IPS-NIHi7 (cell line): ENCODE results near the gene SEC11A.
"Not testable (repeated sequence)": the region's sequence is repeated elsewhere in the genome, so short reads cannot be mapped to it uniquely, and the experiment has no call there.

ENCODE experiments used
- DNase-seq: peaks from one replicate; pipeline ENCODE4 v3.0.0; 2012; ENCODE audit warnings: mixed read lengths; ENCODE audit errors: extremely low spot score

SEC11A gene

GRCh38 chr15:84716036-84716732 lies at the start of gene SEC11A:
SEC11A (minus strand) TSS chr15:84716139; CDS start chr15:84716075, 64 bp downstream.
- peak; percentile 98 for DNase-seq

DNA sequence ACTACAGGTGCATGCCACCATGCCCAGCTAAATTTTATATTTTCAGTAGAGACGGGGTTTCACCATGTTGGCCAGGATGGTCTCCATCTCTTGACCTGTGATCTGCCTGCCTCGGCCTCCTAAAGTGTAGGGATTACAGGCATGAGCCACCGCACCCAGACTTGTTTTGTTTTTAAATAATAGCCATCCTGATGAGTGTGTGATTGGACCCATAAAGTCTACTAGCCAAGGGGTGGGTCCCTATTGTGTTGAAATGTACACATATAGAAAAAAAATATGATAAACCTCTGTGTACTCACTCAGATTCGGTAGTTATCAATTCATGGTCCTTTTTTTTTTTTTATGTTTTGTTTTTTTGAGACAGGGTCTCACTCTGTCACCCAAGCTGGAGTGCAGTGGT lies 49.7 kb upstream of the SEC11A start:
- no peak for DNase-seq

DNA sequence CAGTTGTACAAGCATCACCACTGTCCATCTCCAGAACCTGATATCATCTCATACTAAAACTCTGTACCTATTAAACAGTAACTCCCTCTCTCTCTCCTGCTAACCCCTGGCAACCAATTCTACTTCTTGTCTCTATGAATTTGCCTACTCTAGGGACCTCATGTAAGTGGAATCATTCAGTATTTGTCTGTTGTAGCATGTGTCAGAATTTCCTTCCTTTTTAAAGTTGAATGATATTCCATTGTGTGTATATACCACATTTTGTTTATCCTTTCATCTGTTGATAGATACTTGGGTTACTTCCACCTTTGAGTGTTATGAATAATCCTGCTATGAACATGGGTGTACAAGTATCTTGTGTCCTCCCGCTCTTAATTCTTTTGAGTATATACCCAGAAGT lies 49.0 kb upstream of the SEC11A start:
- no peak for DNase-seq

GRCh38 chr15:84764585-84764984 lies 48.6 kb upstream of the SEC11A start:
- DNase-seq = no peak

- no peak for DNase-seq
Measured at GRCh38 chr15:84762840-84763572, 47.1 kb upstream of the SEC11A start.

- no peak for DNase-seq
Measured at GRCh38 chr15:84761607-84762131, 45.7 kb upstream of the SEC11A start.

DNA sequence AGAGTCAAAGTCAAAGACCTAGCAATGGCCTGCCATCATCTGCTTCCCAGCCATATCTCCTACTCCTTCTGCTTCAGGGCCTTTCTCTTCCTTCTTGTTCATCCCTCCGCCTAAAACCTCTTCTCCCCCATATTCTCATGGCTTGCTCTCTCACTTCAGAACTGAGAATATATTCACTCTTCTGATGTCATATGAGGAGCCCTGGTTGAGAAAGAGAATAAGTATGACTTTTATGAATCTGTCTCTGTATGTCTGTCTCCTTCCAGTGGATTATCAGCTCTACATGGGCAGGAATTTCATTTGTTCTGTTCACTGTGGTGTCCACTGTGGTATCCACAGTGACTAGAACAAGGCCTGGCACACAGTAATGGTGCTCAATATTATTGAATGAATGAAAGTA lies 44.3 kb upstream of the SEC11A start:
- no peak for DNase-seq

- no peak for DNase-seq
Measured at GRCh38 chr15:84759018-84759417, 43.1 kb upstream of the SEC11A start.

DNA sequence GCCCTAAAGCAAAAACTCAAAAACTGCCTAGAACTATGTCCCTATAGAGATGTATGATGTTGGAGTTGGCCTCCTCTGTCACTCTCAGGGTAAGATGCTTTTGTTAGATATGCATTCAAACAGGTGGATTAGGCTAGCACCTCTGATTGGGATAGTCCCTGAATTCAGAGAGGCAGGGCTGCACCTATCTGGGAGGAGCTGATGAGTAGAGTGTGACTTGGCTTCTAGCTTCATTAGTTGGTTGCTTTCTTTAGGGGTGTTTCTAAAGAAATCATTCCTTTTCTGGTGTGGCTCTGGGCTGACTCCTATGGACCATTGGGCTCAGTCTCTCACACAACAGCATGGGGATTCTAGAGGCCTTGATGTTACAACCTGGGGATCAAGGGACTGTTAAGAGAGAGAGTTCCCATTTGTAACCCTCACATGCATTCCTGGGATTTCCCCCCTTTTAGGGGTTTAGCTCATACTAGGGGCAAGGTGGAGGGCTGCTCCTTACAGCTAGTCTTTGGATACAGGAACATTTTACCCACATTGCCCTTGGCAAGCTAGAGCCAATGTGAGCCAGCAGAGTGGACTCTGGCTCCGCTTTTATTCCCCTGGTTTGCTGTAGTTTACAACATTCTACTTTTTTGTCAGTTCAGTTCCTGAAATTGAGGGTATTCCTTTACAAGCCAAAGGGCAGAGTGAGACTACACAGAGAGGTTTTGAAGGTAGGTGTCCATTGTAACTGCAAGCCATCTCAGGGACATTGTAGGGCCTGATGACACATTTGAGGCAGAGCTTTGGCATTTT lies 40.0 kb upstream of the SEC11A start:
- no peak for DNase-seq

DNA sequence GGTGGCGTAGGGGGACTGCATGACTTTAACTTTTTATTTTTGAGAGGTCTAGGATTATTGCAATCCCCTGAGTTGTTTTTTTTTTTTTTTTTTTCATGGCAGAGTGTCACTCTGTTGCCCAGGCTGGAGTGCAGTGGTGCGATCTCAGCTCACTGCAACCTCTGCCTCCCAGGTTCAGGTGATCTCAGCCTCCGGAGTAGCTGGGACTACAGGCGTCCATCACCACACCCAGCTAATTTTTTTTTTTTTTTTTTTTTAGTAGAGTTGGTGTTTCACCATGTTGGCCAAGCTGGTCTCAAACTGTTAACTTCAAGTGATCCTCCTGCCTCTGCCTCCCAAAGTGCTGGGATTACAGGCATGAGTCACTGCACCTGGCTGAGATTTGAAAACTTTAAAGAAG lies 39.0 kb upstream of the SEC11A start:
- not testable (repeated sequence) for DNase-seq

DNA sequence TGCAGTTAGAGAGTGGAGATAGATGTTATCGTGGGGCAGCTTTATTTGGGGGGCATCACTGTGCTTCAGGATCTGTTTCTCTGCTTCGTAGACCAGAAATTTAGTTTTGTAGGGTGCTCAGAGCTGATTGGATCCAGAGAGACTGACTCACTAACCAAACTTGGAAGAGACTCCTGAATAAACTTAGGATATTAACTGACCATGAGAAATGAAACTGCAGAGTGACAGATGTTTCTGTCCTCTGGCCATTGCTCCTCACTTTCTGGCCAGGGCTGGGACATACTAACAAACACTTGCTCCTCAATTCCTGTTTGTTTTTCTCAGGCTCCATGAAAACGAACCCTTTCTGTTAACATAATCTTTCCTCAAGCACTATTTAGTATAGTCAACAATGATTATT lies 36.8 kb upstream of the SEC11A start:
- no peak for DNase-seq

DNA sequence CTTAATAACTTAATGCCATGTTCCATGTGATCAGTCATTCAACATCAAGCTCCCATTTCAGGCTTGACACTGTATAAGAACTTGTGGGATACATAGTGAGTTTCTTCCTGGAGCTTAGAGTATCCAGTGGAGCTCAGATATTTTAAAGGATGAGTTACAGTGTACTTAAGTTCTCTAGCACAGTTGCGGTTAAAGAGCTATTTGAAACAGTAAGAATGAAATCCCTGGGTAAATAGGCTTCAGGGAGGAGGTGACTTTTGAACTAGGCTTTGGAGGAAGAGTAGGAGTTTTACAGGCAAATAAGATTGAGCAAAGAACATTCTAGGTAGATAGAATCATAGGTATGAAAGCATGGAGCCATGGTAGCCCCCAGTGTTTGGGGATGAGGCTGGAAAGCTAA lies 36.3 kb upstream of the SEC11A start:
- no peak for DNase-seq

- DNase-seq = not testable (repeated sequence)
Measured at GRCh38 chr15:84751721-84752120, 35.8 kb upstream of the SEC11A start.

GRCh38 chr15:84750583-84751092 lies 34.7 kb upstream of the SEC11A start:
- no peak for DNase-seq

DNA sequence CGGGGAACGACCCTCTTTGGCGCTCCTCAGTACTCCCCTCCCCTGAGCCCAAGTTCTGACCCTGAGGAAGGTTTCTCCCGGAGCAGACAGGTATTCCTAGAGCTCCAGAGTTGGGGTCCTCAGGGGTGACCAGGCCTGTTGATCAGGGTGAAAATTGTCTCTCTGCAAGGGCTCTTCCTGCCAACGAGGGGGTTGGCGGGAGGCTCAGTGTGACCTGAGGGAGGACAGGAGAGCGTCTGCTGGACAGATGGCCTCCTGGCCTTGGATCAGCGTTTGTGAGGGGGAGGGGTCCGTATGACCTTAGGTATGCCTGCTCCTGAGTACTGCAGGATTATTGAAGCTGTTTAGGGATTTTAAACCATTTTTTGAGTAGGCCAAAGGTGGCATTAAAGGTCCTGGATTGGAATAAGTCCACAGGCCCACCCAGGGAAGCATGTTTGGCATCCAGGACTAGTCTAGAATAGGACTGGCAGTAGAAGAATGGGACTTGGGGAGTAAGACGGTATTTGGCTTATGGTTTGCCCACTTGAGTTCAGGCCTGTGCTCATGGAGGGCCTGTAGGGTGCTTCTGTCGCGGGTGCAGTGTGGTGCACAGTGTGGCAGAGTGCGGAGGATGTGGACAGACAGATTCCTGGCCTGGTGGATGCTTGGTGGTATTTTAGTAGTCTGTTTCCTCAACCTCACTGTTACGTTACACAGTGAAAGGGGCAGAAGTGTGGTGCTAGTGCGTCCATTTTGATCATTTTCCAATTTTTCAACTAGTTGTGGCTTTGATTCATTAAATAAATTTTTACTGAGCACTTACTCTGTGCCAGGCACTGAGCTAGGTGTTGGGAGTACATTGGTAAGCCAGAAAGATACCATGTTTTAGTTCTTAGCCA lies 33.4 kb upstream of the SEC11A start:
- DNase-seq = no peak

- DNase-seq = peak; percentile 78
Measured at GRCh38 chr15:84748274-84749110, 32.6 kb upstream of the SEC11A start, which contains the start of gene ZNF592. ZNF592 (plus strand) TSS chr15:84748592; CDS start chr15:84782676, 34,084 bp downstream.

- DNase-seq = peak; percentile 74
Measured at GRCh38 chr15:84747416-84748273, 31.7 kb upstream of the SEC11A start.

DNA sequence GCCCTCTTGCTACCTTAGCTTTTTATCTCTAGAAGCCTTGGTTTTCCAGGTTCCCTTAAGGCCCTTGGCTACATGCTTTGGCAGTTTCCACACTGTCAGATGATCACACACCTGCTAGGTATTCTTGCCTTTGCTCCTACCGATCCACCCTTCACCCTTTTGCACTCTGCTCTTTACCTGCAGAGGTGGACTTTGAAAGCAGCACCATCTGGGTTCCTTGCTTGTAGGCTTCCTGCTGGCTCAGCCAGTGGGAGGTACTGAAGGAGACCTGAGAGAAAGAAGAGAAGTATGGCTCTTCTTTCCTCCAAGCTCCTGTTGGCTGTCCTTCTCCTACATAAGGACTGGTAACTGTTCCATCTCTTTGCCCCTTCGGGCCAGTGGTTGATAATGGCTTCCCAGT lies 25.2 kb upstream of the SEC11A start:
- no peak for DNase-seq

DNA sequence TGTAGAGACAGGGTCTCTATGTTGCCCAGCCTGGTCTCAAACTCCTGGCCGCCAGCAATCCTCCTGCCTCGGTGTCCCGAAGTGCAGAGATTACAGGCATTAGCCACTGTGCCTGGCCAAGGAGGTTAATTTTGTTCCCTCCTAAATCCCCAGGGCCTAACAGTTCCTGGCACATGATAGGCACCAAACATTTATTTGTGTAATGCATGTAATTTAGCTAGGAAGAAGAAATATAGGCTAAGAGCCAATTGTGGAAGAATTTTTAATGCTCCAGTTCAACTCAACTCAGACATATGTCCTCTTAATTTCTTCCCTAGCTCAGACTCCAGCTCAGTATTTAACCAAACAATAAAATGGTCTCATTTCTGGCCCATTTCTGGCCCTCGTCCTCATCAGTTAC lies 24.8 kb upstream of the SEC11A start:
- DNase-seq = no peak
